K562 (cell line): ENCODE results near the gene NT5C1A. TPM values are rescaled to one million over a fixed set of nuclear protein-coding genes. Genes with fewer than 3 reads are reported as not detected.

Experiments
- ATAC-seq: fragments of 200-7000 bp; cut with Tn5 transposase; 3 replicates; pipeline ENCODE4 v1.9.1; 2020; ENCODE audit warnings: moderate library complexity
- BruUV-seq: library from RNA; stranded (reverse); fragments of 400-500 nt; replicated peaks from 2 replicates; lab custom pipeline; 2021; lab: Mats Ljungman, UMichigan
- CTCF ChIA-PET: fragments of 300-600 bp; formaldehyde crosslinking; extraction: SDS; loops from one replicate; lab custom pipeline; 2021; ENCODE audit warnings: low intra/inter-chr PET ratio; lab: Yijun Ruan, JAX
- POLR2A ChIA-PET: fragments of 300-600, 350-650 bp; sonication (Branson Sonifier 250); formaldehyde crosslinking; extraction: SDS; loops from one replicate; lab custom pipeline; 2021; ENCODE audit warnings: antibody characterized with exemption, inconsistent platforms; lab: Yijun Ruan, JAX
- DNase-seq, 4 experiments: peaks; one replicate each; pipeline versions ENCODE4 v3.0.0 to v3.0.0-alpha.2; 2011 to 2018; ENCODE audit warnings: low spot score in 3 of 4, mixed read lengths in 3 of 4; ENCODE audit errors: extremely low read depth in 1 of 4
- FAIRE-seq: peaks from 2 replicates; lab custom pipeline; 2011; peaks lifted over from hg19 to GRCh38; lab: Jason Lieb, UNC
- H2AFZ ChIP-seq: 2 replicates; pipeline ENCODE4 v1.6.0; 2011; ENCODE audit warnings: low read depth, low read length, control low read depth, inconsistent platforms
- H3K27ac ChIP-seq: fragments of 200-600 bp; 3 replicates; pipeline ENCODE4 v1.8.0; 2011; ENCODE audit warnings: low read depth, mild to moderate bottlenecking, control low read depth, inconsistent platforms, low read length, moderate library complexity, mixed read lengths; ENCODE audit errors: extremely low read depth
- H3K27me3 ChIP-seq, 2 experiments: fragments of 300-600 bp in 1 of 2; 2 replicates in 1 of 2; 3 replicates in 1 of 2; pipeline versions ENCODE4 v1.6.0 to v1.8.0; 2011; ENCODE audit warnings: inconsistent platforms in 2 of 2, low read length in 2 of 2, mild to moderate bottlenecking in 1 of 2, mixed read lengths in 1 of 2, moderate library complexity in 1 of 2; ENCODE audit not compliant: control insufficient read depth in 2 of 2, insufficient read depth in 2 of 2
- H3K36me3 ChIP-seq: fragments of 300-600 bp; 3 replicates; pipeline ENCODE4 v1.8.0; 2011; ENCODE audit warnings: mild to moderate bottlenecking, low read length, inconsistent platforms; ENCODE audit not compliant: control insufficient read depth, insufficient read depth
- H3K4me1 ChIP-seq, 2 experiments: fragments of 200-600 bp in 1 of 2; replicated peaks in 1 of 2; 2 replicates in 1 of 2; 3 replicates in 1 of 2; pipeline versions ENCODE4 v1.5.1 to v1.8.0; 2011; ENCODE audit warnings: inconsistent platforms in 2 of 2, low read length in 2 of 2, mild to moderate bottlenecking in 1 of 2, mixed read lengths in 1 of 2, moderate library complexity in 1 of 2; ENCODE audit not compliant: control insufficient read depth in 2 of 2, insufficient read depth in 2 of 2
- H3K4me2 ChIP-seq: 2 replicates; pipeline ENCODE4 v1.6.1; 2011; ENCODE audit warnings: low read length, control low read depth, inconsistent platforms, mixed read lengths; ENCODE audit not compliant: insufficient read depth
- H3K4me3 ChIP-seq: fragments of 200-600 bp; sonication (generic), shearing (Covaris generic); 2 replicates; pipeline ENCODE4 v1.5.1; 2016; ENCODE audit warnings: control low read depth, inconsistent platforms
- H3K79me2 ChIP-seq: fragments of 200-600 bp; 3 replicates; pipeline ENCODE4 v1.8.0; 2011; ENCODE audit warnings: low read length, inconsistent platforms; ENCODE audit not compliant: control insufficient read depth, insufficient read depth
- H3K9ac ChIP-seq, 2 experiments: 2 replicates each; pipeline versions ENCODE4 v1.6.0 to v1.6.1; 2011; ENCODE audit warnings: low read depth in 2 of 2, low read length in 2 of 2, control low read depth in 1 of 2, inconsistent platforms in 1 of 2, mild to moderate bottlenecking in 1 of 2, mixed read lengths in 1 of 2; ENCODE audit not compliant: insufficient read depth in 1 of 2
- H3K9me1 ChIP-seq: one replicate; pipeline ENCODE4 v1.6.0; 2011; ENCODE audit warnings: inconsistent platforms, mild to moderate bottlenecking, low read length, moderate library complexity; ENCODE audit not compliant: control insufficient read depth, insufficient read depth
- H3K9me3 ChIP-seq: replicated peaks from 2 replicates; pipeline ENCODE4 v1.5.1; 2011; ENCODE audit warnings: low read depth, low read length, inconsistent platforms; ENCODE audit not compliant: control insufficient read depth, insufficient read depth
- H4K20me1 ChIP-seq: replicated peaks from 2 replicates; pipeline ENCODE4 v1.6.1; 2011; ENCODE audit warnings: low read length, inconsistent platforms, mixed read lengths; ENCODE audit not compliant: control insufficient read depth, insufficient read depth
- CGGBP1 ChIP-seq: fragments of 250-450 bp; sonication (Bioruptor Pico); IDR thresholded peaks from 2 replicates; pipeline ENCODE4 v1.9.0; 2021; ENCODE audit warnings: mild to moderate bottlenecking
- DDX20 ChIP-seq: fragments of 450-650 bp; IDR thresholded peaks from 2 replicates; pipeline ENCODE4 v1.6.1; 2016; ENCODE audit warnings: missing genetic modification characterization, low read depth, mild to moderate bottlenecking, missing compliant biosample characterization, moderate library complexity
- GABPA ChIP-seq: fragments of 200-800 bp; sonication (Bioruptor generic); conservative IDR thresholded peaks from 2 replicates; pipeline ENCODE4 v1.6.1; 2016; ENCODE audit warnings: low read depth, missing genetic modification characterization, missing compliant biosample characterization
- JUN ChIP-seq, 2 experiments: sonication (generic) in 1 of 2; formaldehyde crosslinking in 1 of 2; IDR thresholded peaks; 2 replicates each; pipeline versions ENCODE4 v1.6.1 to v1.8.0; 2012 to 2022; ENCODE audit warnings: borderline replicate concordance in 2 of 2, mild to moderate bottlenecking in 2 of 2, improper control_type of control experiment in 1 of 2, low read depth in 1 of 2, low read length in 1 of 2, missing genetic modification reagents in 1 of 2
- MCM3 ChIP-seq: fragments of 450-650 bp; IDR thresholded peaks from 2 replicates; pipeline ENCODE4 v1.6.1; 2016
- POLR2A ChIP-seq: fragments of 450-650 bp; conservative IDR thresholded peaks from 2 replicates; pipeline ENCODE4 v1.6.1; 2016
- SNRNP70 ChIP-seq: fragments of 200-400 bp; formaldehyde crosslinking; optimal IDR thresholded peaks from 2 replicates; pipeline ENCODE3; 2017; ENCODE audit warnings: low read depth, low read length
- VEZF1 ChIP-seq: fragments of 200-800 bp; sonication (Bioruptor generic); IDR thresholded peaks from 2 replicates; pipeline ENCODE4 v1.6.1; 2017; ENCODE audit warnings: missing genetic modification characterization, missing compliant biosample characterization
- ZBTB9 ChIP-seq: fragments of 450-650 bp; formaldehyde crosslinking; IDR thresholded peaks from 2 replicates; pipeline ENCODE4 v1.4.0; 2020; ENCODE audit warnings: mild to moderate bottlenecking, moderate library complexity
- ZMIZ1 ChIP-seq, 2 experiments: fragments of 150-350 bp in 1 of 2; IDR thresholded peaks; 2 replicates each; pipeline ENCODE4 v1.6.1; 2012 to 2016; ENCODE audit warnings: low read depth in 2 of 2, low read length in 2 of 2, mild to moderate bottlenecking in 1 of 2, moderate library complexity in 1 of 2
- ZNF175 ChIP-seq: fragments of 200-800 bp; sonication (Bioruptor generic); IDR thresholded peaks from 2 replicates; pipeline ENCODE4 v1.6.1; 2016; ENCODE audit warnings: low read depth, mild to moderate bottlenecking, missing genetic modification characterization, missing compliant biosample characterization
- ZNF347 ChIP-seq: fragments of 450-650 bp; formaldehyde crosslinking; IDR thresholded peaks from 2 replicates; pipeline ENCODE4 v1.4.0; 2020; ENCODE audit warnings: low read depth, mild to moderate bottlenecking, moderate library complexity
- WGBS: fragments of 100-300 bp; shearing (Covaris generic); methylation state at CpG from one replicate; pipeline ENCODE4 v1.1.6; 2016; ENCODE audit warnings: low coverage, mixed read lengths; ENCODE audit not compliant: insufficient coverage; ENCODE audit errors: missing lambda C conversion rate; 5-methylcytosine and 5-hydroxymethylcytosine counted together
- in situ Hi-C: fragments of 300-500 bp; cut with MboI; formaldehyde crosslinking; loops from 4 replicates; pipeline ENCODE4 v1.15.0; 2018; ENCODE audit warnings: inconsistent platforms, mixed read lengths
- intact Hi-C: fragments of 100-400 bp; cut with micrococcal nuclease; formaldehyde crosslinking; loops from 2 replicates; pipeline ENCODE4 v1.14.2; 2022
- polyA plus RNA-seq, 8 experiments: library from polyadenylated mRNA; depleted of rRNA in 4 of 8; stranded (reverse) in 5 of 8; unstranded in 3 of 8; fragments of >200 nt; fragmentation: Nextera tagmentation in 2 of 8; fragmentation: Illumina TruSeq in 1 of 8; extraction: Ambion mirVana in 2 of 8; extraction: Trizol in 1 of 8; gene quantifications; 2 replicates each; pipeline versions ENCODE4 v1.2.1 to v1.2.3, GENCODE V29; 2011 to 2014; ENCODE audit warnings: inconsistent platforms in 1 of 8, missing spikeins in 1 of 8
- total RNA-seq, 7 experiments: library from RNA; depleted of rRNA in 6 of 7; stranded (reverse); fragments of >200 nt in 6 of 7; fragmentation: Illumina TruSeq in 2 of 7; extraction: Trizol in 2 of 7; gene quantifications; 2 replicates each; pipeline versions ENCODE4 v1.2.1 to v1.2.3, GENCODE V29; 2011 to 2021; ENCODE audit warnings: low replicate concordance in 1 of 7

NT5C1A gene
- total and polyA plus RNA-seq, 9 of the 15 experiments (the other 6 are each of a cell fraction or from before 2014, with no cell fraction given): not detected

GRCh38 chr1:39659538-39659937 is 12.4 kb downstream of the NT5C1A start (continued):
- TF ChIP-seq GABPA (tag) (no peak), ZBTB9 (CRISPR knock-in tag) (no peak), ZMIZ1 (IDR thresholded peaks at IDR 0.05; ENCODE audit: low read depth in 2 of 2, low read length in 2 of 2) (no peak), MCM3 (no peak)

GRCh38 chr1:39659110-39659509 is 12.8 kb downstream of the NT5C1A start:
- peak overlapping the region in 1 of 2 experiments; percentile 22; a peak in 1 of 4 replicates for H3K9ac ChIP-seq
- no peaks in the 10 kb centered on the region for H3K9me1 ChIP-seq
- no peak for FAIRE-seq
- no peak for DNase-seq
- ATAC-seq: no peak
- no peak overlapping the region for H3K4me3 ChIP-seq
- no peak overlapping the region for H2AFZ ChIP-seq
- H4K20me1 ChIP-seq: no peaks in the 10 kb centered on the region
- no peak overlapping the region for H3K4me2 ChIP-seq
- in situ Hi-C loops (no loop called here), intact Hi-C loops (loop anchor here (5.0 kb wide), 1 partner anchor 152 kb away; no protein-coding TSS in a partner anchor)
- ChIA-PET POLR2A (interaction anchor here (0.7 to 1.8 kb wide), 10 partner anchors 7 to 85 kb away, joined by 3 to 7 read pairs (median 4); no protein-coding TSS in a partner anchor), CTCF (interaction anchor here (3.7 kb wide), 1 partner anchor 53 kb away, joined by 27 read pairs; no protein-coding TSS in a partner anchor)
- no peaks in the 10 kb centered on the region for H3K9me3 ChIP-seq
- 19% methylated on average over 12 of the region's 12 CpGs for WGBS
- no peak overlapping the region for H3K27ac ChIP-seq
- no TSS peak for BruUV-seq
- H3K4me1 ChIP-seq: peaks cover 7 to 10% of the 10 kb centered on the region in 2 experiments; a peak in 2 of 5 replicates
- H3K79me2 ChIP-seq: no peaks in the 10 kb centered on the region
- no peaks in the 10 kb centered on the region for H3K36me3 ChIP-seq
- peaks cover 3 to 29% of the 10 kb centered on the region in 2 experiments; a peak in 2 of 5 replicates for H3K27me3 ChIP-seq
- TF ChIP-seq SNRNP70 (no peak), VEZF1 (no peak), DDX20 (tag) (no peak), ZNF347 (CRISPR knock-in tag) (no peak), ZNF175 (no peak), ZBTB9 (CRISPR knock-in tag) (no peak), POLR2A (no peak), CGGBP1 (CRISPR knock-in tag) (no peak), JUN (IDR thresholded peaks at IDR 0.05; ENCODE audit: borderline replicate concordance, low read depth, low read length) (no peak), JUN (CRISPR knock-in tag; IDR thresholded peaks at IDR 0.05; ENCODE audit: borderline replicate concordance) (no peak)
